OCI-LY7 (cell line): ENCODE measurements around the gene ZNF79. TPM values are rescaled to one million over a fixed set of nuclear protein-coding genes. Genes with fewer than 3 reads are reported as not detected.

ENCODE experiments used
- BruUV-seq: library from RNA; stranded (reverse); fragments of 400-500 nt; replicated peaks from 2 replicates; lab custom pipeline; 2021; lab: Mats Ljungman, UMichigan
- CTCF ChIA-PET: fragments of 300-600 bp; sonication (Branson Sonifier 250); formaldehyde crosslinking; loops from one replicate; lab custom pipeline; 2022; ENCODE audit warnings: antibody characterized with exemption; ENCODE audit not compliant: unreplicated experiment; lab: Charles Lee
- POLR2A ChIA-PET: fragments of 300-600 bp; sonication (Branson Sonifier 250); formaldehyde crosslinking; loops from one replicate; lab custom pipeline; 2022; ENCODE audit warnings: antibody characterized with exemption; lab: Charles Lee
- DNase-seq: peaks from one replicate; pipeline ENCODE4 v3.0.0-alpha.2; 2015; ENCODE audit warnings: low spot score
- H2AFZ ChIP-seq: fragments of 200-600 bp; sonication (generic), shearing (Covaris generic); 2 replicates; pipeline ENCODE4 v1.6.1; 2014; ENCODE audit warnings: mild to moderate bottlenecking, antibody characterized with exemption, low read length, moderate library complexity
- H3K27ac ChIP-seq: fragments of 200-600 bp; sonication (generic); 2 replicates; pipeline ENCODE4 v1.5.1; 2014; ENCODE audit warnings: mixed run types, low read depth, mild to moderate bottlenecking, moderate library complexity, low read length, inconsistent platforms; ENCODE audit not compliant: poor library complexity, severe bottlenecking
- H3K36me3 ChIP-seq: fragments of 200-600 bp; sonication (generic); 2 replicates; pipeline ENCODE4 v1.6.1; 2014; ENCODE audit warnings: mild to moderate bottlenecking, antibody characterized with exemption, low read length, moderate library complexity, mixed read lengths; ENCODE audit not compliant: insufficient read depth
- H3K4me1 ChIP-seq: fragments of 200-600 bp; sonication (generic); 2 replicates; pipeline ENCODE4 v1.5.1; 2014; ENCODE audit warnings: mild to moderate bottlenecking, low read length; ENCODE audit not compliant: insufficient read depth, poor library complexity, severe bottlenecking
- H3K4me2 ChIP-seq: fragments of 200-600 bp; sonication (generic); 2 replicates; pipeline ENCODE4 v1.6.1; 2014; ENCODE audit warnings: mild to moderate bottlenecking, low read length
- H3K4me3 ChIP-seq: fragments of 200-600 bp; sonication (generic); 2 replicates; pipeline ENCODE4 v1.5.1; 2014; ENCODE audit warnings: mild to moderate bottlenecking, low read depth, low read length; ENCODE audit not compliant: poor library complexity, severe bottlenecking
- H3K79me2 ChIP-seq: fragments of 200-600 bp; sonication (generic); 2 replicates; pipeline ENCODE4 v1.6.1; 2016; ENCODE audit warnings: low read depth, mild to moderate bottlenecking, low read length, moderate library complexity, mixed read lengths; ENCODE audit not compliant: insufficient read depth
- H3K9me2 ChIP-seq: fragments of 200-600 bp; sonication (generic); 2 replicates; pipeline ENCODE4 v1.6.1; 2016; ENCODE audit warnings: mild to moderate bottlenecking, low read length, mixed read lengths; ENCODE audit not compliant: insufficient read depth
- H3K9me3 ChIP-seq: fragments of 200-600 bp; sonication (generic); 2 replicates; pipeline ENCODE4 v1.6.1; 2014; ENCODE audit warnings: mild to moderate bottlenecking, mixed run types, low read length, mixed read lengths
- H4K20me1 ChIP-seq: fragments of 200-600 bp; sonication (generic); 2 replicates; pipeline ENCODE4 v1.6.1; 2014; ENCODE audit warnings: mild to moderate bottlenecking, antibody characterized with exemption, low read length, moderate library complexity, mixed read lengths; ENCODE audit not compliant: insufficient read depth
- EZH2phosphoT487 ChIP-seq: fragments of 200-600 bp; sonication (generic); IDR thresholded peaks from 2 replicates; pipeline ENCODE4 v1.6.1; 2018; ENCODE audit warnings: low read depth, borderline replicate concordance, mild to moderate bottlenecking, mixed run types, antibody characterized with exemption, low read length, moderate library complexity, mixed read lengths
- intact Hi-C: fragments of 100-400 bp; cut with micrococcal nuclease; formaldehyde crosslinking; loops from one replicate; pipeline ENCODE4 v1.10.0; 2022; ENCODE audit not compliant: unreplicated experiment
- total RNA-seq, 2 experiments: library from RNA; depleted of rRNA in 1 of 2; stranded (reverse); fragments of >200 nt in 1 of 2; shearing (Covaris generic) in 1 of 2; gene quantifications; 2 replicates each; pipeline ENCODE4 v1.2.3, GENCODE V29; 2014 to 2022
- TF ChIP-seq, protein P1 (sequence below): fragments of 200-600 bp; sonication (generic); conservative IDR thresholded peaks from 2 replicates; pipeline ENCODE4 v1.5.1; 2014; ENCODE audit warnings: mild to moderate bottlenecking, antibody characterized with exemption, low read length, moderate library complexity, mixed read lengths

Gene ZNF79
- total RNA-seq, 2 experiments from 2014 or later = 9.4 to 14.9 TPM

DNA sequence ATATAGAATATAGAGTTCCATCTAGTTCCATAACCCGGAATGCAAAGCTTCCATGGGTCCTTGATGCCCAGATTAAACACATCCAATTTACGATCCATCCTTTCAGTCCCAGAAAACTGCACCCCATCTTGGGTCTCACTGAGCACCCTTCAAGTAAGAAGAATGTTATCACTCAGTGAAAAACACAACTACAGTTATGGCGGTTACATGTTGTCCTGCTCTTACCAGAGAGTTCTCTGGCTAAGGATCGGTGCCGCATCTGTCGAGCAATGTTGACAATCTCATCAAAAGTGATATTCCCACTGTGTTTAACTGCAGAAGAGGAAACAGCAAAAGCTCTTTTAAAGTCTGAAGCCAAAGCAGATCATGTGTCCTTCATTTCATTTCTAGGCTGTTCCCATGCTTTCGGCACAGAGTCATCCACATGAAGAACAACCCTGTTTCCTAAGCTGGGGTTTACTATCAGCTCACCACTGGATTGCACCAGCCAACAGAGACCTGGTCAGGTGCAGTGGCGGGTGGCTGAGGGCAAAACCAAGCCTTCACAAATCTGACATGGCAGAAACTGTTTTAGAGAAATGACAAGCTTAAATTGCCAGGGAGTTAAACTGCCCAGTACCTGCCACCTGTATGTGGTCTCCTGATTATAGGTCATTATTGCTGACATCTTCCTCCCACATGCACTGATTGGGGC is 24.1 kb downstream of the ZNF79 start:
- H3K27ac ChIP-seq = peak overlapping the region; percentile 92
- TF ChIP-seq EZH2phosphoT487 = no peak
- TF ChIP-seq, protein P1, sequence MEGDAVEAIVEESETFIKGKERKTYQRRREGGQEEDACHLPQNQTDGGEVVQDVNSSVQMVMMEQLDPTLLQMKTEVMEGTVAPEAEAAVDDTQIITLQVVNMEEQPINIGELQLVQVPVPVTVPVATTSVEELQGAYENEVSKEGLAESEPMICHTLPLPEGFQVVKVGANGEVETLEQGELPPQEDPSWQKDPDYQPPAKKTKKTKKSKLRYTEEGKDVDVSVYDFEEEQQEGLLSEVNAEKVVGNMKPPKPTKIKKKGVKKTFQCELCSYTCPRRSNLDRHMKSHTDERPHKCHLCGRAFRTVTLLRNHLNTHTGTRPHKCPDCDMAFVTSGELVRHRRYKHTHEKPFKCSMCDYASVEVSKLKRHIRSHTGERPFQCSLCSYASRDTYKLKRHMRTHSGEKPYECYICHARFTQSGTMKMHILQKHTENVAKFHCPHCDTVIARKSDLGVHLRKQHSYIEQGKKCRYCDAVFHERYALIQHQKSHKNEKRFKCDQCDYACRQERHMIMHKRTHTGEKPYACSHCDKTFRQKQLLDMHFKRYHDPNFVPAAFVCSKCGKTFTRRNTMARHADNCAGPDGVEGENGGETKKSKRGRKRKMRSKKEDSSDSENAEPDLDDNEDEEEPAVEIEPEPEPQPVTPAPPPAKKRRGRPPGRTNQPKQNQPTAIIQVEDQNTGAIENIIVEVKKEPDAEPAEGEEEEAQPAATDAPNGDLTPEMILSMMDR = no peak
- POLR2A ChIA-PET = interaction anchor here (0.7 to 0.9 kb wide), 2 partner anchors 22 to 67 kb away, joined by 3 read pairs; no protein-coding TSS in a partner anchor
- peaks cover 36% of the 10 kb centered on the region for H4K20me1 ChIP-seq
- no peak overlapping the region for H2AFZ ChIP-seq
- no peak for DNase-seq
- peak overlapping the region; percentile 99 for H3K4me3 ChIP-seq
- no peaks in the 10 kb centered on the region for H3K9me3 ChIP-seq
- intact Hi-C loops = loop anchor here (2.0 kb wide), 1 partner anchor 223 kb away; no protein-coding TSS in a partner anchor
- peaks cover 32% of the 10 kb centered on the region for H3K4me1 ChIP-seq
- CTCF ChIA-PET = no interaction called here
- H3K4me2 ChIP-seq = peak overlapping the region; percentile 99
- H3K79me2 ChIP-seq = peaks cover 42% of the 10 kb centered on the region
- BruUV-seq = no TSS peak
- no peaks in the 10 kb centered on the region for H3K9me2 ChIP-seq
- H3K36me3 ChIP-seq = peaks cover 74% of the 10 kb centered on the region

DNA sequence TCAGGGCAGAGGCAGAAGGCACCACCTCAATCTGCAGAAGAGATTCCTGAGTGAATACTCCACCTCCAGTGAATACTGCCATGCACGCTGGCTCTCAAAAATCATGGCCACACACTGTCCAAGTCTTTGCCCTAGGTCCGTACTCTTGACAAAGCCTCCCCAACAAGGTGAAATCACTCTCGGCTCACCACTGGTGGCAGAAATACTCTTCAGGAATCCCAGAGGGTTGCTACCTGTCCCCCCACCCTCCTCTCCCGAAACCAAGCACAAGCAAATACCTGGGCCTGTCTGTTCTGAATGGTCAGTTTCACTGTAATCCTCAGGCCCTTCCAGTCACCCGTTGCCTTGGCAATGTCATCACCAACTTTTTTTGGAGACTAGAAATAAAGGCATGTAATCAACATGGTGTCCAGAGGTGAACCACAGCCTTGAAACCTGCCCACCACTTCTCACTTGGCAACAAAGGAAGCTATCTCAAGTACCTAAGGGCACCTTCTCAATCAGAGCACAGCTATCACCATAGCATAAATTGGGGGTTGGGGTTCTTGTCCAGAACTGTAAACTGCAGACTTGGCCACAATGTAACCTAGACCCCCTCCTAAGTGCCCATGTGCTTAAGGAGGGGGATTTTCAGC is 25.3 kb downstream of the ZNF79 start:
- Histone ChIP-seq H3K9me2 (no peaks in the 10 kb centered on the region), H3K79me2 (peaks cover 42% of the 10 kb centered on the region), H3K27ac (peak overlapping the region; percentile 92), H3K4me3 (peak overlapping the region; percentile 99), H3K9me3 (no peaks in the 10 kb centered on the region), H3K4me2 (peak overlapping the region; percentile 99), H3K4me1 (peaks cover 32% of the 10 kb centered on the region), H4K20me1 (peaks cover 36% of the 10 kb centered on the region), H3K36me3 (peaks cover 67% of the 10 kb centered on the region), H2AFZ (no peak overlapping the region)
- intact Hi-C loops = loop anchor here (2.0 kb wide), 1 partner anchor 225 kb away; no protein-coding TSS in a partner anchor
- BruUV-seq = no TSS peak
- peak; percentile 30 for DNase-seq
- POLR2A ChIA-PET = interaction anchor here (0.6 to 3.1 kb wide), 2 partner anchors 53 to 104 kb away, joined by 3 to 9 read pairs; partner anchors contain the start of gene SLC2A8
- TF ChIP-seq, protein P1 = no peak
- TF ChIP-seq EZH2phosphoT487 = no peak
- CTCF ChIA-PET = no interaction called here
